CD4-positive, alpha-beta T cell (primary cell): ENCODE data around the gene MIXL1. TPM values are rescaled to one million over a fixed set of nuclear protein-coding genes. Genes with fewer than 3 reads are reported as not detected.
A peak's percentile ranks its signal among the peaks of the same experiment; 100 is the strongest.

ENCODE experiments used
- ATAC-seq: fragments of 200-7000 bp; cut with Tn5 transposase; one replicate; pipeline ENCODE4 v1.10.0; 2022; ENCODE audit warnings: mild to moderate bottlenecking; ENCODE audit not compliant: poor library complexity
- CTCF ChIA-PET: fragments of 350-600 bp; sonication (Branson Sonifier 250); formaldehyde crosslinking; loops from one replicate; lab custom pipeline; 2021; ENCODE audit warnings: antibody characterized with exemption, inconsistent platforms; lab: Charles Lee
- POLR2A ChIA-PET: fragments of 350-600 bp; sonication (Branson Sonifier 250); formaldehyde crosslinking; loops from one replicate; lab custom pipeline; 2021; ENCODE audit warnings: antibody characterized with exemption, inconsistent platforms; lab: Charles Lee
- DNase-seq, 14 experiments: peaks; one replicate each; pipeline ENCODE4 v3.0.0-alpha.2; 2013 to 2020; ENCODE audit warnings: mixed read lengths in 2 of 14
- H3K27ac ChIP-seq, 2 donors: one replicate each; pipeline versions ENCODE4 v1.5.1 to v1.7.0; 2013; ENCODE audit warnings: low read length in 2 of 2, low read depth in 1 of 2, mild to moderate bottlenecking in 1 of 2
- H3K27me3 ChIP-seq, 2 experiments: 1 replicate in 1 of 2; 2 replicates in 1 of 2; pipeline versions ENCODE4 v1.6.1 to v1.7.0; 2013; ENCODE audit warnings: low read length in 2 of 2, control low read depth in 1 of 2, mild to moderate bottlenecking in 1 of 2, moderate library complexity in 1 of 2; ENCODE audit not compliant: insufficient read depth in 2 of 2, control insufficient read depth in 1 of 2
- H3K36me3 ChIP-seq: one replicate; pipeline ENCODE4 v1.6.1; 2013; ENCODE audit warnings: low read length, control low read depth; ENCODE audit not compliant: insufficient read depth
- H3K4me1 ChIP-seq: one replicate; pipeline ENCODE4 v1.6.1; 2013; ENCODE audit warnings: low read length, control low read depth; ENCODE audit not compliant: insufficient read depth
- H3K4me3 ChIP-seq: one replicate; pipeline ENCODE4 v1.5.1; 2013; ENCODE audit warnings: mild to moderate bottlenecking, low read length, moderate library complexity
- H3K9me3 ChIP-seq, 2 experiments: 1 replicate in 1 of 2; 2 replicates in 1 of 2; pipeline versions ENCODE4 v1.6.1 to v1.7.0; 2013; ENCODE audit warnings: low read length in 2 of 2, mild to moderate bottlenecking in 2 of 2, control low read depth in 1 of 2, moderate library complexity in 1 of 2; ENCODE audit not compliant: control insufficient read depth in 1 of 2, insufficient read depth in 1 of 2
- H3K27ac Mint-ChIP-seq: one replicate; pipeline ENCODE4 v1.8.0; 2020; ENCODE audit warnings: mixed read lengths
- H3K27me3 Mint-ChIP-seq: one replicate; pipeline ENCODE4 v1.8.0; 2021; ENCODE audit warnings: mixed read lengths
- H3K36me3 Mint-ChIP-seq: one replicate; pipeline ENCODE4 v1.8.0; 2021; ENCODE audit warnings: low read depth, mixed read lengths
- H3K4me1 Mint-ChIP-seq: one replicate; pipeline ENCODE4 v1.8.0; 2021; ENCODE audit warnings: low read depth, mixed read lengths
- H3K4me3 Mint-ChIP-seq: one replicate; pipeline ENCODE4 v1.8.0; 2020; ENCODE audit warnings: mild to moderate bottlenecking, mixed read lengths
- H3K9me3 Mint-ChIP-seq: one replicate; pipeline ENCODE4 v1.8.0; 2020; ENCODE audit warnings: mixed read lengths
- intact Hi-C, 2 experiments: fragments of 100-400 bp; cut with DNase I in 1 of 2; cut with micrococcal nuclease in 1 of 2; formaldehyde crosslinking; loops; one replicate each; pipeline versions ENCODE4 v1.15.1 to v1.9.0; 2023 to 2025; cut with DNase I, micrococcal nuclease
- total RNA-seq, 174 experiments: library from RNA in 2 of 174; stranded (reverse) in 2 of 174; gene quantifications; one replicate each; pipeline ENCODE4 v1.2.3 and lab custom pipeline; 2021 to 2026
- TF ChIP-seq, protein P1 (sequence below): fragments of 200-600 bp; IDR thresholded peaks from one replicate; pipeline ENCODE4 v1.8.0; 2022; ENCODE audit warnings: antibody characterized with exemption, mild to moderate bottlenecking

Gene MIXL1
- total RNA-seq, 2 experiments from 2014 or later: not detected

DNA sequence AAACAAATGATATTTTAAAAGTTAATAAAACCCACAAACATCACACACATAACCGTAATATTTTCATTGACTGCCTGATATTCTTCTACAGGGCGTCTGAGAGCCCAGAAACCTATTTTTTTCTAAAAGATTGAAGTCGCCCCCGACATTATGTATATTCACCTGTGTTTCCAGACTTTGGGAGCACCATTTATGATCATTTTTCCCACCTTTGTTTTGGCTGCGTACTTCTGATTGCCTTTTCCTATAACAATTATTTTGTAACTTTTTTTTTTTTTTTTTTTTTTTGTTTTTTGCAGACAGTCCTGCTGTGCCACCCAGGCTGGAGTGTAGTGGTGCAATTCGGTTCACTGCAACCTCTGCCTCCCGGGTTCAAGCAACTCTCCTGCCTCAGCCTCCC is 36.1 kb upstream of the MIXL1 start:
- peaks cover 30% of the 10 kb centered on the region for H3K4me1 ChIP-seq
- ATAC-seq (no peak), DNase-seq (no peak)
- H3K27me3 Mint-ChIP-seq: no peaks in the 10 kb centered on the region
- no peaks in the 10 kb centered on the region for H3K9me3 ChIP-seq
- peak overlapping the region; percentile 89 for H3K27ac Mint-ChIP-seq
- POLR2A ChIA-PET: interaction anchor here (1.0 to 4.0 kb wide), 2 partner anchors 62 to 125 kb away, joined by 3 to 28 read pairs; partner anchors contain the start of gene H3-3A
- H3K4me3 ChIP-seq: peak overlapping the region; percentile 93
- intact Hi-C loops: loop anchor here in 1 of 2 experiments (5.0 to 10.0 kb wide), 3 partner anchors 120 to 743 kb away; partner anchors contain the start of genes H3-3A and LIN9
- peak overlapping the region; percentile 97 for H3K4me3 Mint-ChIP-seq
- peaks cover 22% of the 10 kb centered on the region for H3K36me3 Mint-ChIP-seq
- no peak overlapping the region for H3K27ac ChIP-seq
- H3K27me3 ChIP-seq: no peaks in the 10 kb centered on the region
- CTCF ChIA-PET: no interaction called here
- TF ChIP-seq, protein P1, sequence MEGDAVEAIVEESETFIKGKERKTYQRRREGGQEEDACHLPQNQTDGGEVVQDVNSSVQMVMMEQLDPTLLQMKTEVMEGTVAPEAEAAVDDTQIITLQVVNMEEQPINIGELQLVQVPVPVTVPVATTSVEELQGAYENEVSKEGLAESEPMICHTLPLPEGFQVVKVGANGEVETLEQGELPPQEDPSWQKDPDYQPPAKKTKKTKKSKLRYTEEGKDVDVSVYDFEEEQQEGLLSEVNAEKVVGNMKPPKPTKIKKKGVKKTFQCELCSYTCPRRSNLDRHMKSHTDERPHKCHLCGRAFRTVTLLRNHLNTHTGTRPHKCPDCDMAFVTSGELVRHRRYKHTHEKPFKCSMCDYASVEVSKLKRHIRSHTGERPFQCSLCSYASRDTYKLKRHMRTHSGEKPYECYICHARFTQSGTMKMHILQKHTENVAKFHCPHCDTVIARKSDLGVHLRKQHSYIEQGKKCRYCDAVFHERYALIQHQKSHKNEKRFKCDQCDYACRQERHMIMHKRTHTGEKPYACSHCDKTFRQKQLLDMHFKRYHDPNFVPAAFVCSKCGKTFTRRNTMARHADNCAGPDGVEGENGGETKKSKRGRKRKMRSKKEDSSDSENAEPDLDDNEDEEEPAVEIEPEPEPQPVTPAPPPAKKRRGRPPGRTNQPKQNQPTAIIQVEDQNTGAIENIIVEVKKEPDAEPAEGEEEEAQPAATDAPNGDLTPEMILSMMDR: no peak
- no peaks in the 10 kb centered on the region for H3K36me3 ChIP-seq
- H3K9me3 Mint-ChIP-seq: no peaks in the 10 kb centered on the region
- peaks cover 26% of the 10 kb centered on the region for H3K4me1 Mint-ChIP-seq

DNA sequence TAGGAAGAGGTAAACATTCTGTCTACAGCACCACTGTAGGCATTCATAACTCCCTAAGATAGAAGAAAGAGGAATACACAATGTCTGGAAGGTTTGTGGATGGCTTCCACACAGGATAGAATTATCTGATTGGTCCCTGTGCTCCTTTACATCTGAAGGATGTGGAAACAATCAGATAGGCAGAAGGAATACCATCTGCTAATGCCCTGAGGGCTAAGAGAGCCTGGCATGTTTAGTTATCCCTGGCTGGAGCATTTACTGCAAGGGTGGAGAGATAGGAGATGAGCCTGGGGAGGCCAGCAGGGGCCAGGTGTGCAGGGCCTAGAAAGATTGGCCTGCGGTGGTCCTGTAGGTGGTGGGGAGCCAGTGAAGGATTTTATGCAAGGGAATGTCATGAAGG is 28.3 kb upstream of the MIXL1 start:
- CTCF ChIA-PET: interaction anchor here (1.5 kb wide), 1 partner anchor 70 kb away, joined by 7 read pairs; no protein-coding TSS in a partner anchor
- no peaks in the 10 kb centered on the region for H3K4me1 Mint-ChIP-seq
- intact Hi-C loops: loop anchor here in 1 of 2 experiments (5.0 kb wide), 1 partner anchor 137 kb away; no protein-coding TSS in a partner anchor
- no peaks in the 10 kb centered on the region for H3K4me1 ChIP-seq
- no peak overlapping the region for H3K27ac Mint-ChIP-seq
- no peak for DNase-seq
- no peaks in the 10 kb centered on the region for H3K27me3 ChIP-seq
- H3K9me3 ChIP-seq: no peaks in the 10 kb centered on the region
- no peak overlapping the region for H3K27ac ChIP-seq
- no peaks in the 10 kb centered on the region for H3K9me3 Mint-ChIP-seq
- H3K4me3 ChIP-seq: no peak overlapping the region
- no peak overlapping the region for H3K4me3 Mint-ChIP-seq
- no peak for ATAC-seq
- no peaks in the 10 kb centered on the region for H3K36me3 ChIP-seq
- H3K27me3 Mint-ChIP-seq: peaks cover 15% of the 10 kb centered on the region
- POLR2A ChIA-PET: no interaction called here
- TF ChIP-seq, protein P1: no peak
- no peaks in the 10 kb centered on the region for H3K36me3 Mint-ChIP-seq

DNA sequence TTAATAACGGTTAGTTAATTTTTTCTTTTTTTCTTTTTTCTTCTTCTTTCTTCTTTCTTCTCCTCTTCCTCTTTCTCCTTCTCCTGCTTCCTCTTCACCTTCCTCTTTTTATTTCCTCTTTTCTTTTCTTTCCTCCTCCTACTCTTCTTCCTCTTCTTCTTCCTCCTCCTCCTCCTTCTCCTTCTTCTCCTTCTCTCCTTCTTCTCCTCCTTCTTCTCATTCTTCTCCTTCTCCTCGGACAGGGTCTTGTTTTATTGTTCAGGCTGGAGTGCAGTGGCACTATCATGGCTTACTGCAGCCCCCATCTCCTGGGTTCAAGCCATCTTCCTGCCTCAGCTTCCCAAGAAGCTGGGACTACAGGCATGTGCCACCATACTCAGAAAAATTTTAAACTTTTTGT is 23.5 kb upstream of the MIXL1 start:
- peaks cover 33% of the 10 kb centered on the region for H3K27me3 Mint-ChIP-seq
- ChIA-PET CTCF (interaction anchor here (4.0 kb wide), 1 partner anchor 75 kb away, joined by 40 read pairs; no protein-coding TSS in a partner anchor), POLR2A (no interaction called here)
- Histone ChIP-seq H3K9me3 (no peaks in the 10 kb centered on the region), H3K4me1 (no peaks in the 10 kb centered on the region), H3K27ac (no peak overlapping the region), H3K4me3 (no peak overlapping the region), H3K36me3 (no peaks in the 10 kb centered on the region), H3K27me3 (no peaks in the 10 kb centered on the region)
- H3K36me3 Mint-ChIP-seq: no peaks in the 10 kb centered on the region
- intact Hi-C loops: loop anchor here in 1 of 2 experiments (5.0 kb wide), 1 partner anchor 132 kb away; no protein-coding TSS in a partner anchor
- no peak overlapping the region for H3K27ac Mint-ChIP-seq
- H3K9me3 Mint-ChIP-seq: no peaks in the 10 kb centered on the region
- ATAC-seq (no peak), DNase-seq (no peak)
- H3K4me3 Mint-ChIP-seq: no peak overlapping the region
- TF ChIP-seq, protein P1: no peak
- no peaks in the 10 kb centered on the region for H3K4me1 Mint-ChIP-seq
